Neuronal stem cell (in vitro differentiated cells): ENCODE results near the gene PFKL.
"Not testable (repeated sequence)": the region's sequence is repeated elsewhere in the genome, so short reads cannot be mapped to it uniquely, and the experiment has no call there.

Source experiments
- DNase-seq: peaks from one replicate; pipeline ENCODE4 v3.0.0-alpha.2; 2013; ENCODE audit warnings: low spot score
- H2AFZ ChIP-seq: one replicate; pipeline ENCODE4 v1.6.1; 2013; ENCODE audit warnings: mild to moderate bottlenecking, low read length, inconsistent platforms
- H2AK5ac ChIP-seq: 2 replicates; pipeline ENCODE4 v1.6.1; 2013; ENCODE audit warnings: low read depth, mild to moderate bottlenecking, inconsistent platforms, low read length, moderate library complexity, mixed read lengths
- H2BK120ac ChIP-seq: 2 replicates; pipeline ENCODE4 v1.6.1; 2013; ENCODE audit warnings: low read depth, mild to moderate bottlenecking, inconsistent platforms, low read length, moderate library complexity, mixed read lengths
- H2BK12ac ChIP-seq: one replicate; pipeline ENCODE4 v1.6.1; 2013; ENCODE audit warnings: low read length, inconsistent platforms
- H2BK15ac ChIP-seq: 2 replicates; pipeline ENCODE4 v1.6.1; 2013; ENCODE audit warnings: mild to moderate bottlenecking, low read length, inconsistent platforms, mixed read lengths
- H2BK5ac ChIP-seq: one replicate; pipeline ENCODE4 v1.6.1; 2013; ENCODE audit warnings: inconsistent platforms, mild to moderate bottlenecking, low read length, moderate library complexity
- H3K14ac ChIP-seq: one replicate; pipeline ENCODE4 v1.6.1; 2013; ENCODE audit warnings: low read length, inconsistent platforms
- H3K18ac ChIP-seq: 2 replicates; pipeline ENCODE4 v1.6.1; 2013; ENCODE audit warnings: low read length, inconsistent platforms
- H3K23ac ChIP-seq: 2 replicates; pipeline ENCODE4 v1.6.1; 2013; ENCODE audit warnings: low read depth, mild to moderate bottlenecking, mixed read lengths, low read length, inconsistent platforms; ENCODE audit not compliant: poor library complexity
- H3K27ac ChIP-seq: replicated peaks from 3 replicates; pipeline ENCODE4 v1.5.1; 2013; ENCODE audit warnings: low read length, inconsistent platforms
- H3K27me3 ChIP-seq, 3 experiments: 2 replicates each; pipeline ENCODE4 v1.6.1; 2013; ENCODE audit warnings: low read length in 3 of 3, mild to moderate bottlenecking in 2 of 3, inconsistent platforms in 1 of 3, low read depth in 1 of 3, mixed read lengths in 1 of 3, moderate library complexity in 1 of 3; ENCODE audit not compliant: control insufficient read depth in 3 of 3, insufficient read depth in 3 of 3
- H3K36me3 ChIP-seq, 2 donors: replicated peaks in 1 of 2; 2 replicates each; pipeline ENCODE4 v1.6.1; 2013; ENCODE audit warnings: low read length in 2 of 2; ENCODE audit not compliant: control insufficient read depth in 2 of 2, insufficient read depth in 2 of 2
- H3K4ac ChIP-seq: 2 replicates; pipeline ENCODE4 v1.6.1; 2013; ENCODE audit warnings: inconsistent platforms, mild to moderate bottlenecking, low read length, moderate library complexity
- H3K4me1 ChIP-seq, 2 donors: 1 replicate in 1 of 2; 2 replicates in 1 of 2; pipeline ENCODE4 v1.6.1; 2013; ENCODE audit warnings: low read length in 2 of 2, low read depth in 1 of 2; ENCODE audit not compliant: control insufficient read depth in 2 of 2, insufficient read depth in 1 of 2
- H3K4me2 ChIP-seq: one replicate; pipeline ENCODE4 v1.6.1; 2013; ENCODE audit warnings: mild to moderate bottlenecking, low read length, inconsistent platforms; ENCODE audit not compliant: insufficient read depth, poor library complexity, severe bottlenecking
- H3K4me3 ChIP-seq, 2 donors: 2 replicates each; pipeline ENCODE4 v1.5.1; 2013; ENCODE audit warnings: low read length in 2 of 2, mild to moderate bottlenecking in 2 of 2, inconsistent platforms in 1 of 2, moderate library complexity in 1 of 2
- H3K79me1 ChIP-seq: one replicate; pipeline ENCODE4 v1.6.1; 2013; ENCODE audit warnings: low read depth, mild to moderate bottlenecking, inconsistent platforms, low read length, moderate library complexity
- H3K9ac ChIP-seq: one replicate; pipeline ENCODE4 v1.6.1; 2013; ENCODE audit warnings: mild to moderate bottlenecking, low read depth, low read length, inconsistent platforms; ENCODE audit not compliant: poor library complexity
- H3K9me3 ChIP-seq, 2 donors: replicated peaks in 1 of 2; 2 replicates each; pipeline versions ENCODE3 to v1.6.1; 2013; ENCODE audit warnings: low read length in 2 of 2, mild to moderate bottlenecking in 2 of 2, inconsistent platforms in 1 of 2, low read depth in 1 of 2, mixed read lengths in 1 of 2, moderate library complexity in 1 of 2; ENCODE audit not compliant: control insufficient read depth in 2 of 2, insufficient read depth in 1 of 2
- H4K8ac ChIP-seq: one replicate; pipeline ENCODE4 v1.6.1; 2013; ENCODE audit warnings: low read depth, mild to moderate bottlenecking, inconsistent platforms, low read length, moderate library complexity
- H4K91ac ChIP-seq: one replicate; pipeline ENCODE4 v1.6.1; 2013; ENCODE audit warnings: low read length, low read depth, mild to moderate bottlenecking, inconsistent platforms; ENCODE audit not compliant: poor library complexity
- WGBS, 2 donors: extraction: QIAGEN DNeasy Blood & Tissue Kit; methylation state at CpG; one replicate each; pipeline ENCODE4 v1.1.7; 2013; ENCODE audit warnings: missing lambda C conversion rate in 2 of 2, mixed read lengths in 1 of 2; ENCODE audit not compliant: insufficient read length in 2 of 2, insufficient replicate concordance in 1 of 2; ENCODE audit errors: extremely low coverage in 2 of 2; 5-methylcytosine and 5-hydroxymethylcytosine counted together

Gene PFKL

GRCh38 chr21:44283211-44283785 is 16.6 kb upstream of the PFKL start:
- not testable (repeated sequence) for H4K91ac ChIP-seq, H3K4ac ChIP-seq, H3K23ac ChIP-seq, H4K8ac ChIP-seq, H3K27ac ChIP-seq, H3K4me2 ChIP-seq, DNase-seq, H3K9ac ChIP-seq, H3K18ac ChIP-seq, H2BK12ac ChIP-seq, H3K36me3 ChIP-seq, H2AK5ac ChIP-seq, H3K79me1 ChIP-seq, H3K14ac ChIP-seq, H2BK120ac ChIP-seq, H3K9me3 ChIP-seq, H3K4me3 ChIP-seq, H2BK5ac ChIP-seq, H2BK15ac ChIP-seq
- H3K27me3 ChIP-seq: peaks cover 2 to 60% (median 37%) of the 10 kb centered on the region in 3 experiments
- H2AFZ ChIP-seq: peak overlapping the region; percentile 61
- no CpG with 5 or more reads among the region's 11 CpGs for WGBS, 2 donors
- peaks cover 5 to 14% of the 10 kb centered on the region in 2 donors for H3K4me1 ChIP-seq

- no peak overlapping the region for H2BK5ac ChIP-seq
- H4K91ac ChIP-seq: no peak overlapping the region
- H4K8ac ChIP-seq: no peak overlapping the region
- H3K4me3 ChIP-seq: no peak overlapping the region
- peaks cover 5 to 14% of the 10 kb centered on the region in 2 donors for H3K4me1 ChIP-seq
- peak overlapping the region; percentile 93 for H2AK5ac ChIP-seq
- H3K4me2 ChIP-seq: no peak overlapping the region
- no CpG with 5 or more reads among the region's 11 CpGs for WGBS, 2 donors
- peak overlapping the region; percentile 99 for H2BK15ac ChIP-seq
- H3K18ac ChIP-seq: peak overlapping the region; percentile 85
- H3K23ac ChIP-seq: peak overlapping the region; percentile 85
- DNase-seq: no peak
- no peak overlapping the region for H3K14ac ChIP-seq
- H3K79me1 ChIP-seq: no peaks in the 10 kb centered on the region
- H3K27ac ChIP-seq: no peak overlapping the region
- H3K27me3 ChIP-seq: peaks cover 2 to 67% (median 41%) of the 10 kb centered on the region in 3 experiments
- no peaks in the 10 kb centered on the region for H3K36me3 ChIP-seq
- peak overlapping the region; percentile 61 for H2AFZ ChIP-seq
- H2BK120ac ChIP-seq: peak overlapping the region; percentile 2
- H3K9ac ChIP-seq: no peak overlapping the region
- H3K4ac ChIP-seq: no peak overlapping the region
- H2BK12ac ChIP-seq: no peak overlapping the region
- no peaks in the 10 kb centered on the region for H3K9me3 ChIP-seq
These were observed 15.9 kb upstream of the PFKL start for GRCh38 chr21:44283948-44284347.

- H3K4me2 ChIP-seq: peak within 1 kb of the TSS; percentile 73
- H3K4ac ChIP-seq: no peak within 1 kb of the TSS
- H3K27ac ChIP-seq: no peak within 1 kb of the TSS
- H3K14ac ChIP-seq: peak within 1 kb of the TSS; percentile 8
- H2AK5ac ChIP-seq: peak within 1 kb of the TSS; percentile 94
- peak within 1 kb of the TSS; percentile 95 for H3K23ac ChIP-seq
- no peak within 1 kb of the TSS for H3K4me3 ChIP-seq
- H2BK15ac ChIP-seq: peak within 1 kb of the TSS; percentile 99
- no peaks in the 10 kb centered on the region for H3K79me1 ChIP-seq
- H3K18ac ChIP-seq: peak within 1 kb of the TSS; percentile 89
- no peak within 1 kb of the TSS for H4K91ac ChIP-seq
- peak within 1 kb of the TSS; percentile 73 for H2BK12ac ChIP-seq
- H2BK5ac ChIP-seq: no peak within 1 kb of the TSS
- H2BK120ac ChIP-seq: peak within 1 kb of the TSS; percentile 81
- peaks cover 2 to 78% (median 41%) of the 10 kb centered on the region in 3 experiments for H3K27me3 ChIP-seq
- H3K9me3 ChIP-seq: no peaks in the 10 kb centered on the region
- DNase-seq: no peak
- H2AFZ ChIP-seq: peak within 1 kb of the TSS; percentile 73
- H3K4me1 ChIP-seq: peaks cover 5 to 14% of the 10 kb centered on the region in 2 donors
- no peaks in the 10 kb centered on the region for H3K36me3 ChIP-seq
- no CpG with 5 or more reads among the region's 56 CpGs for WGBS, 2 donors
- H3K9ac ChIP-seq: peak within 1 kb of the TSS; percentile 44
- peak within 1 kb of the TSS; percentile 72 for H4K8ac ChIP-seq
These were observed 14.5 kb upstream of the PFKL start, which contains the start of gene AIRE for GRCh38 chr21:44285138-44285992. TSS of gene AIRE (plus strand) at chr21:44285876. CDS start at chr21:44286007, 131 bp downstream.
